Left ventricle myocardium superior (tissue), 1 donor: Measurements from ENCODE around the gene OR51A4. TPM values are rescaled to one million over a fixed set of nuclear protein-coding genes. Genes with fewer than 3 reads are reported as not detected.
"Not testable (repeated sequence)": the region's sequence is repeated elsewhere in the genome, so short reads cannot be mapped to it uniquely, and the experiment has no call there.

ENCODE experiments used
- ATAC-seq: fragments of 200-7000 bp; cut with Tn5 transposase; one replicate; pipeline ENCODE4 v1.9.1; 2020; ENCODE audit warnings: mild to moderate bottlenecking, moderate library complexity
- DNase-seq: peaks from one replicate; pipeline ENCODE4 v3.0.0-alpha.2; 2020
- intact Hi-C: fragments of 100-400 bp; cut with micrococcal nuclease; formaldehyde crosslinking; loops from one replicate; pipeline ENCODE4 v1.11.0; 2022
- long read RNA-seq: library from polyadenylated mRNA; unstranded; transcript quantifications from one replicate; pipeline ENCODE4 v2.0.0, GENCODE V29; 2021
- total RNA-seq: library from RNA; stranded (reverse); fragmentation: NEBNext Ultra II Directional; extraction: Animal tissue kit (Norgen Biotek cat#: 25700); gene quantifications from one replicate; pipeline ENCODE4 v1.2.1, GENCODE V29; 2021
- donor health status: DM: no; HTN: yes; CAD: no; lungs with severe emphysema.

OR51A4 gene
- not detected for total RNA-seq
- long read RNA-seq = 0 reads

GRCh38 chr11:4947505-4947904 lies at the start of gene OR51A4:
Gene OR51A4, minus strand, starts transcription at chr11:4947605. Its CDS starts 505 bp downstream, at chr11:4947100.
- no peak for DNase-seq
- no peak for ATAC-seq
- intact Hi-C loops = no loop called here

- ATAC-seq = no peak
- intact Hi-C loops = no loop called here
- no peak for DNase-seq
Measured at GRCh38 chr11:4994551-4994950, 47.1 kb upstream of the OR51A4 start, which contains the start of gene OR51L1. Gene OR51L1, plus strand, starts transcription at chr11:4994851. Its CDS starts 4,132 bp downstream, at chr11:4998983.

GRCh38 chr11:4991060-4991459 lies 43.7 kb upstream of the OR51A4 start:
- ATAC-seq = no peak
- intact Hi-C loops = no loop called here
- no peak for DNase-seq

GRCh38 chr11:4983841-4984240 lies 36.4 kb upstream of the OR51A4 start:
- intact Hi-C loops = no loop called here
- DNase-seq (no peak), ATAC-seq (no peak)

GRCh38 chr11:4982678-4983077 lies 35.3 kb upstream of the OR51A4 start:
- DNase-seq (no peak), ATAC-seq (no peak)
- intact Hi-C loops = no loop called here

GRCh38 chr11:4979036-4979435 lies 31.6 kb upstream of the OR51A4 start:
- no peak for DNase-seq
- intact Hi-C loops = no loop called here
- no peak for ATAC-seq

GRCh38 chr11:4975436-4975835 lies 28.0 kb upstream of the OR51A4 start:
- no peak for DNase-seq
- no peak for ATAC-seq
- intact Hi-C loops = no loop called here

- intact Hi-C loops = no loop called here
- DNase-seq (no peak), ATAC-seq (no peak)
Measured at GRCh38 chr11:4962816-4963215, 15.4 kb upstream of the OR51A4 start.

GRCh38 chr11:4960877-4961276 lies 13.5 kb upstream of the OR51A4 start:
- intact Hi-C loops = no loop called here
- no peak for DNase-seq
- no peak for ATAC-seq

- ATAC-seq (no peak), DNase-seq (no peak)
- intact Hi-C loops = no loop called here
Measured at GRCh38 chr11:4957396-4957795, 10.0 kb upstream of the OR51A4 start.

GRCh38 chr11:4955613-4956012 lies 8.2 kb upstream of the OR51A4 start, which contains the start of gene OR51A2:
Gene OR51A2, minus strand, starts transcription at chr11:4955713. Its CDS starts 0 bp downstream, at chr11:4955713.
- ATAC-seq, intact Hi-C loops, DNase-seq: not testable (repeated sequence)

GRCh38 chr11:4936745-4937144 lies 10.7 kb downstream of the OR51A4 start:
- DNase-seq = no peak
- intact Hi-C loops = no loop called here

GRCh38 chr11:4932751-4933150 lies 14.7 kb downstream of the OR51A4 start:
- no peak for ATAC-seq
- DNase-seq = no peak
- intact Hi-C loops = no loop called here

More at GRCh38 chr11:4936745-4937144, 10.7 kb downstream of the OR51A4 start:
- no peak for ATAC-seq

- intact Hi-C loops = no loop called here
- ATAC-seq = no peak
- DNase-seq = no peak
Measured at GRCh38 chr11:4926608-4927007, 20.8 kb downstream of the OR51A4 start.

GRCh38 chr11:4924239-4924638 lies 23.2 kb downstream of the OR51A4 start, which contains the start of gene OR51G1:
Gene OR51G1, minus strand, starts transcription at chr11:4924339. Its CDS starts 0 bp downstream, at chr11:4924339.
- intact Hi-C loops = no loop called here
- no peak for DNase-seq
- no peak for ATAC-seq

GRCh38 chr11:4922304-4922703 lies 25.1 kb downstream of the OR51A4 start:
- ATAC-seq = no peak
- DNase-seq = no peak
- intact Hi-C loops = no loop called here

GRCh38 chr11:4921796-4922195 lies 25.6 kb downstream of the OR51A4 start:
- no peak for DNase-seq
- ATAC-seq = no peak
- intact Hi-C loops = no loop called here

GRCh38 chr11:4919250-4919649 lies 28.2 kb downstream of the OR51A4 start, which contains the start of gene OR51G2:
Gene OR51G2, minus strand, starts transcription at chr11:4919350. Its CDS starts 3,687 bp downstream, at chr11:4915663.
- DNase-seq (no peak), ATAC-seq (no peak)
- intact Hi-C loops = no loop called here

GRCh38 chr11:4916581-4916980 lies 30.8 kb downstream of the OR51A4 start:
- intact Hi-C loops = no loop called here
- no peak for ATAC-seq
- no peak for DNase-seq

- DNase-seq (no peak), ATAC-seq (no peak)
- intact Hi-C loops = no loop called here
Measured at GRCh38 chr11:4903484-4903883, 43.9 kb downstream of the OR51A4 start, which contains the start of gene OR51A7. Gene OR51A7, plus strand, starts transcription at chr11:4903783. Its CDS starts 3,587 bp downstream, at chr11:4907370.
